GM12801 (cell line): Measurements from ENCODE around the gene DDX25.

Source experiments
- CTCF ChIP-seq: IDR thresholded peaks from one replicate; pipeline ENCODE4 v1.5.1; 2011; ENCODE audit warnings: control low read depth; ENCODE audit not compliant: insufficient read length; ENCODE audit errors: extremely low read depth

The DDX25 gene

GRCh38 chr11:125883375-125883774 lies 20.9 kb upstream of the DDX25 start:
- TF ChIP-seq CTCF = no peak

GRCh38 chr11:125886997-125887372 lies 17.3 kb upstream of the DDX25 start:
- TF ChIP-seq CTCF = no peak

DNA sequence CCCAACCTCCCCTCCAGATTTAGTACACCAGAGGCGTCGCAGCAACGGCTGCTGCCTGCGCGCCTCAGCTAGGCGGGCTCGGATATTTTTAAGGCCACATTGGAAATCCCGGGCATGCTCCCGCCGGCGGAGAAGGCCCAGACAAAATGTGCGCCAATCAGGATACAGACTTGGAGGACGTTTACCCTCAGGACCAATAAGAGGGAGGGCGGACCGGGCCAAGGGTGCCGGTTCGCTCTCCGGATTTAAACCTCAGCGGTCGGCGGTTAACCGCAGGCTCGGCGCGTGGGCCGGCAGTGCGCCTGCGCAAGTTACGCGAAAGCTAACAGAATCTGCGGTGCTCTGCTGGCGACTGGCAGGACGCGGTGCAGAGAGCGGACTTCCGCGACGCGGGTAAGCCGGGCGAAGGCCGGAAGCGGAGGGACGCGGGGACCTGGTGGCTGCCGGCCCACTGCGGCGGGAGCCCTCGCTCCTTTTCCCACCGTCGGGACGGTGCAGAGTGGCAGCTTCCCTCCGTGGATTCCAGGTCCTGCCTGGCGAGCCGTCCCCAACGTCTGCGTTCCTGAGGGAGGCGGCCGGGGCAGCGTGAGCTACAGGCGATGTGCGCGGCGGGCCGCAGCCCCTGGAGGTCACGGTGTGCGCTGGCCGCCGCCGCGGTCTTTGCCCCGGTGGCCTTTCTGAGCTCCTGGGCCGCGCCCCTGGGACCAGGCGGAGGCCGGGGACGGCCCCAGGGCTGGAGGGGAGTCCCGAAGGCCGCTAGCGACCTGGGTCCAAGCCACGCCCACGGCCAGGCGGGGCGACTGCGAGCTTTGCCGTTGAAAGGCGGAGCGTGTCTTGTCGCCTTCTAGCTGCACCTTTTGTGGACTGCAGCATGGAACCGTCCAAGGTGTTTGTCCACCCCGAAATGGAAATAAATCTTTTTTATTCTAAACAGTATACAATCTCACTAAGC lies 16.7 kb upstream of the DDX25 start, which contains the start of gene HYLS1:
Gene HYLS1 (plus strand): TSS at position 296 of the 952 bp plus-strand sequence. CDS start 11,701 bp downstream, outside the sequence.
- no peak for TF ChIP-seq CTCF

- TF ChIP-seq CTCF = no peak
These were observed 13.7 kb upstream of the DDX25 start for GRCh38 chr11:125890447-125891100.

DNA sequence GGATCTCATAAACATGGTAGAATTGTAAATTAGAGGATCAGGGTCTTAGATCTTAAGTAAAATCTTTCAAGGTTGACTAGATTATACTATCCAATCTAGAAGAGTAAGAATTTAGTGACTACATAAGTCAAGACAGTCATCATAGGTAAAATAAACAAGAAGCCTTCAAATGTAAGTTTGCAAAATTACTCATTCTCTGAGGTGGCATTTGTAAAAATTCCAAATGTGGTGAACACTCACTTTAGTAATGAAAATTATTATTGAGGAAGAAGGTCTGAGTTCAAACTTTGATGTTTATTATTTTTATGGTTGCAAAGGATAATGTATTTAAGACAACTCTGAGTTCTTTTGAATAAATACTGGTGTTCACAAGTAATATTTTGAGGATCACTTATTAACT lies 12.2 kb upstream of the DDX25 start:
- TF ChIP-seq CTCF = no peak

GRCh38 chr11:125892994-125893393 lies 11.3 kb upstream of the DDX25 start:
- TF ChIP-seq CTCF = no peak

GRCh38 chr11:125901872-125902271 lies 2.4 kb upstream of the DDX25 start:
- TF ChIP-seq CTCF = no peak
